Lung (tissue), 12 donors: ENCODE measurements around the gene DLGAP4. TPM values are rescaled to one million over a fixed set of nuclear protein-coding genes. Genes with fewer than 3 reads are reported as not detected.

Experiments
- ATAC-seq: fragments of 200-7000 bp; cut with Tn5 transposase; one replicate; pipeline ENCODE4 v1.9.1; 2020; ENCODE audit warnings: moderate number of reproducible peaks; ENCODE audit not compliant: insufficient read depth, low FRiP score
- DNase-seq, 3 donors: peaks; one replicate each; pipeline ENCODE4 v3.0.0-alpha.2; 2013 to 2017
- H3K27ac ChIP-seq, 2 donors: one replicate each; pipeline ENCODE4 v1.5.1; 2013; ENCODE audit warnings: mild to moderate bottlenecking in 2 of 2, moderate library complexity in 2 of 2, control low read depth in 1 of 2, inconsistent platforms in 1 of 2, low read depth in 1 of 2, low read length in 1 of 2
- H3K27me3 ChIP-seq, 3 donors: one replicate each; pipeline ENCODE4 v1.5.1; 2013; ENCODE audit warnings: low read length in 2 of 3; ENCODE audit not compliant: control insufficient read depth in 3 of 3, insufficient read depth in 3 of 3
- H3K36me3 ChIP-seq, 4 donors: one replicate each; pipeline ENCODE4 v1.5.1; 2013; ENCODE audit warnings: low read length in 4 of 4, mild to moderate bottlenecking in 1 of 4, moderate library complexity in 1 of 4; ENCODE audit not compliant: control insufficient read depth in 4 of 4, insufficient read depth in 4 of 4
- H3K4me1 ChIP-seq, 5 donors: one replicate each; pipeline ENCODE4 v1.5.1; 2013; ENCODE audit warnings: low read length in 5 of 5, mild to moderate bottlenecking in 2 of 5, moderate library complexity in 1 of 5; ENCODE audit not compliant: control insufficient read depth in 5 of 5, insufficient read depth in 5 of 5
- H3K4me3 ChIP-seq: one replicate; pipeline ENCODE4 v1.5.1; 2013; ENCODE audit warnings: mild to moderate bottlenecking, control low read depth, moderate library complexity
- H3K9ac ChIP-seq, 2 donors: one replicate each; pipeline ENCODE4 v1.5.1; 2013; ENCODE audit warnings: low read length in 2 of 2, control low read depth in 1 of 2; ENCODE audit not compliant: insufficient read depth in 1 of 2
- H3K9me3 ChIP-seq, 4 donors: one replicate each; pipeline ENCODE4 v1.5.1; 2013; ENCODE audit warnings: low read length in 3 of 4, mild to moderate bottlenecking in 1 of 4, moderate library complexity in 1 of 4; ENCODE audit not compliant: control insufficient read depth in 4 of 4, insufficient read depth in 3 of 4
- CTCF ChIP-seq: IDR thresholded peaks from 2 replicates; pipeline ENCODE4 v1.5.1; 2012; ENCODE audit warnings: mild to moderate bottlenecking; ENCODE audit errors: control extremely low read depth, extremely low read depth
- WGBS, 2 donors: extraction: QIAGEN DNeasy Blood & Tissue Kit; methylation state at CpG; one replicate each; pipeline ENCODE4 v1.1.7; 2013; 5-methylcytosine and 5-hydroxymethylcytosine counted together
- polyA plus RNA-seq, 2 donors: library from polyadenylated mRNA; stranded (reverse); fragments of 200-250 nt; gene quantifications; one replicate each; pipeline ENCODE4 v1.2.1, GENCODE V29; 2013
- total RNA-seq, 2 donors: library from RNA; depleted of rRNA in 1 of 2; stranded (reverse); fragments of >200 nt in 1 of 2; gene quantifications; one replicate each; pipeline ENCODE4 v1.2.1, GENCODE V29; 2014 to 2021
- donor health status: control.
- donor health status: control.
- donor health status: Bipolar disorder and iron deficiency.
- donor health status: healthy.
- donor health status: DM: yes; HTN: yes; CAD: no.

The DLGAP4 gene
- total and polyA plus RNA-seq, 4 donors, result 34.6 to 67.6 (median 35.8) TPM

GRCh38 chr20:36384022-36384619 lies 78.0 kb downstream of the DLGAP4 start:
- no peaks in the 10 kb centered on the region for H3K36me3 ChIP-seq
- ATAC-seq (no peak), DNase-seq (peak; percentile 40 to 63 (median 60))
- H3K27ac ChIP-seq, result no peak overlapping the region
- H3K4me1 ChIP-seq, result no peaks in the 10 kb centered on the region
- H3K27me3 ChIP-seq, result no peaks in the 10 kb centered on the region
- H3K4me3 ChIP-seq, result no peak overlapping the region
- no peak overlapping the region for H3K9ac ChIP-seq
- TF ChIP-seq CTCF, result no peak
- 2 to 3% methylated on average over 6 of the region's 6 CpGs for WGBS, 2 donors
- peaks cover 0 to 7% (median 0%) of the 10 kb centered on the region in 4 donors for H3K9me3 ChIP-seq

- WGBS, 2 donors, result 79 to 83% methylated on average over 3 of the region's 3 CpGs
- Histone ChIP-seq H3K27me3 (no peaks in the 10 kb centered on the region), H3K27ac (no peak overlapping the region), H3K9me3 (peaks cover 0 to 8% (median 0%) of the 10 kb centered on the region in 4 donors), H3K4me1 (no peaks in the 10 kb centered on the region), H3K9ac (no peak overlapping the region), H3K36me3 (no peaks in the 10 kb centered on the region), H3K4me3 (no peak overlapping the region)
- no peak for TF ChIP-seq CTCF
- no peak for ATAC-seq
- no peak for DNase-seq
Observed at GRCh38 chr20:36385503-36385902, 79.4 kb downstream of the DLGAP4 start.

- H3K4me1 ChIP-seq, result no peaks in the 10 kb centered on the region
- H3K27me3 ChIP-seq, result no peaks in the 10 kb centered on the region
- ATAC-seq (no peak), DNase-seq (no peak)
- H3K27ac ChIP-seq, result no peak overlapping the region
- no peaks in the 10 kb centered on the region for H3K36me3 ChIP-seq
- no peak overlapping the region for H3K4me3 ChIP-seq
- no peak overlapping the region for H3K9ac ChIP-seq
- peaks cover 0 to 6% (median 0%) of the 10 kb centered on the region in 4 donors for H3K9me3 ChIP-seq
- no peak for TF ChIP-seq CTCF
Observed at GRCh38 chr20:36386236-36386635, 80.1 kb downstream of the DLGAP4 start.

GRCh38 chr20:36390269-36390668 lies 84.1 kb downstream of the DLGAP4 start:
- ATAC-seq (no peak), DNase-seq (no peak)
- Histone ChIP-seq H3K9ac (no peak overlapping the region), H3K4me3 (no peak overlapping the region), H3K4me1 (no peaks in the 10 kb centered on the region), H3K27me3 (no peaks in the 10 kb centered on the region), H3K27ac (no peak overlapping the region), H3K36me3 (no peaks in the 10 kb centered on the region), H3K9me3 (peaks cover 0 to 6% (median 0%) of the 10 kb centered on the region in 4 donors)
- TF ChIP-seq CTCF, result no peak
- WGBS, 2 donors, result 84% methylated on average over 2 of the region's 2 CpGs
